CD14-positive monocyte (primary cell): ENCODE data around the gene RTRAF. TPM values are rescaled to one million over a fixed set of nuclear protein-coding genes. Genes with fewer than 3 reads are reported as not detected.

Source experiments
- DNase-seq, 3 donors: peaks; one replicate each; pipeline ENCODE4 v3.0.0-alpha.2; 2011 to 2022
- H2AFZ ChIP-seq: 2 replicates; pipeline ENCODE4 v1.6.0; 2012; ENCODE audit warnings: mild to moderate bottlenecking, low read depth, low read length, inconsistent platforms; ENCODE audit not compliant: insufficient read depth, poor library complexity, severe bottlenecking
- H3K27ac ChIP-seq, 2 donors: 1 replicate in 1 of 2; 2 replicates in 1 of 2; pipeline ENCODE4 v1.5.1; 2012 to 2013; ENCODE audit warnings: low read length in 2 of 2, control low read depth in 1 of 2, inconsistent platforms in 1 of 2, low read depth in 1 of 2, mild to moderate bottlenecking in 1 of 2
- H3K27me3 ChIP-seq, 2 donors: one replicate each; pipeline versions ENCODE4 v1.6.0 to v1.6.1; 2011 to 2013; ENCODE audit warnings: low read length in 2 of 2; ENCODE audit not compliant: control insufficient read depth in 2 of 2, insufficient read depth in 2 of 2
- H3K36me3 ChIP-seq, 2 donors: replicated peaks in 1 of 2; 1 replicate in 1 of 2; 2 replicates in 1 of 2; pipeline versions ENCODE4 v1.5.1 to v1.6.1; 2012 to 2013; ENCODE audit warnings: low read length in 2 of 2, control low read depth in 1 of 2, inconsistent platforms in 1 of 2, mild to moderate bottlenecking in 1 of 2; ENCODE audit not compliant: insufficient read depth in 2 of 2, control insufficient read depth in 1 of 2
- H3K4me1 ChIP-seq, 2 donors: 1 replicate in 1 of 2; 2 replicates in 1 of 2; pipeline versions ENCODE4 v1.5.1 to v1.6.1; 2012 to 2013; ENCODE audit warnings: low read length in 2 of 2, control low read depth in 1 of 2, inconsistent platforms in 1 of 2, mild to moderate bottlenecking in 1 of 2, moderate library complexity in 1 of 2; ENCODE audit not compliant: insufficient read depth in 2 of 2, control insufficient read depth in 1 of 2
- H3K4me2 ChIP-seq: replicated peaks from 2 replicates; pipeline ENCODE3; 2012; ENCODE audit warnings: low read length, moderate library complexity, mild to moderate bottlenecking; ENCODE audit not compliant: poor library complexity, severe bottlenecking; ENCODE audit errors: extremely low read depth
- H3K4me3 ChIP-seq, 3 experiments: fragments of 200-600 bp in 1 of 3; sonication (generic) in 1 of 3; replicated peaks in 1 of 3; 1 replicate in 2 of 3; 2 replicates in 1 of 3; pipeline ENCODE4 v1.5.1; 2011 to 2013; ENCODE audit warnings: low read length in 3 of 3, mild to moderate bottlenecking in 3 of 3, control low read depth in 2 of 3, low read depth in 2 of 3, inconsistent platforms in 1 of 3, moderate library complexity in 1 of 3
- H3K79me2 ChIP-seq: 2 replicates; pipeline ENCODE4 v1.6.0; 2012; ENCODE audit warnings: mild to moderate bottlenecking, control low read depth, inconsistent platforms, low read length, moderate library complexity; ENCODE audit not compliant: insufficient read depth
- H3K9ac ChIP-seq: 2 replicates; pipeline ENCODE4 v1.6.0; 2017; ENCODE audit warnings: low read length, mild to moderate bottlenecking; ENCODE audit not compliant: insufficient read depth, poor library complexity, severe bottlenecking
- H3K9me3 ChIP-seq, 2 donors: replicated peaks in 1 of 2; 1 replicate in 1 of 2; 2 replicates in 1 of 2; pipeline versions ENCODE4 v1.5.1 to v1.6.1; 2012 to 2013; ENCODE audit warnings: low read length in 2 of 2, control low read depth in 1 of 2; ENCODE audit not compliant: control insufficient read depth in 1 of 2, insufficient read depth in 1 of 2
- H4K20me1 ChIP-seq: 2 replicates; pipeline ENCODE4 v1.6.0; 2012; ENCODE audit warnings: mild to moderate bottlenecking, low read length, control low read depth, moderate library complexity; ENCODE audit not compliant: insufficient read depth
- H3K27ac Mint-ChIP-seq, 7 donors: one replicate each; pipeline ENCODE4 v1.8.0; 2020; ENCODE audit warnings: mild to moderate bottlenecking in 7 of 7, mixed read lengths in 7 of 7, moderate library complexity in 6 of 7, inconsistent platforms in 2 of 7
- H3K27me3 Mint-ChIP-seq, 3 donors: one replicate each; pipeline ENCODE4 v1.8.0; 2021 to 2022; ENCODE audit warnings: low read depth in 3 of 3, mild to moderate bottlenecking in 3 of 3, mixed read lengths in 3 of 3, moderate library complexity in 3 of 3, inconsistent platforms in 1 of 3
- H3K36me3 Mint-ChIP-seq, 2 donors: one replicate each; pipeline ENCODE4 v1.8.0; 2020; ENCODE audit warnings: mixed read lengths in 2 of 2, inconsistent platforms in 1 of 2, mild to moderate bottlenecking in 1 of 2
- H3K4me1 Mint-ChIP-seq: one replicate; pipeline ENCODE4 v1.8.0; 2020; ENCODE audit warnings: mild to moderate bottlenecking, mixed read lengths
- H3K4me3 Mint-ChIP-seq, 2 donors: one replicate each; pipeline ENCODE4 v1.8.0; 2020; ENCODE audit warnings: mild to moderate bottlenecking in 2 of 2, mixed read lengths in 2 of 2, moderate library complexity in 1 of 2
- H3K9me3 Mint-ChIP-seq, 7 donors: one replicate each; pipeline ENCODE4 v1.8.0; 2020 to 2022; ENCODE audit warnings: mixed read lengths in 7 of 7, mild to moderate bottlenecking in 6 of 7, moderate library complexity in 6 of 7, inconsistent platforms in 2 of 7
- WGBS: methylation state at CpG from one replicate; pipeline ENCODE4 v1.1.5; 2013; ENCODE audit warnings: missing lambda C conversion rate; ENCODE audit not compliant: insufficient coverage; 5-methylcytosine and 5-hydroxymethylcytosine counted together
- intact Hi-C, 2 donors: fragments of 100-400 bp; cut with micrococcal nuclease; formaldehyde crosslinking; loops; one replicate each; pipeline versions ENCODE4 v1.15.0 to v1.15.1; 2023
- polyA plus RNA-seq, 3 donors: library from polyadenylated mRNA; depleted of rRNA in 1 of 3; unstranded in 2 of 3; stranded (reverse) in 1 of 3; fragments of 300-500 nt in 2 of 3; fragments of >200 nt in 1 of 3; fragmentation: Illumina TruSeq in 2 of 3; gene quantifications; 1 replicate in 2 of 3; 2 replicates in 1 of 3; pipeline ENCODE4 v1.2.3, GENCODE V29; 2012 to 2021
- TF ChIP-seq, protein P1 (sequence below): fragments of 200-600 bp; IDR thresholded peaks from one replicate; pipeline ENCODE4 v1.8.0; 2022; ENCODE audit warnings: antibody characterized with exemption, mild to moderate bottlenecking

The RTRAF gene
- polyA plus RNA-seq, 3 donors: 51.6 to 152 (median 149) TPM

- no peak overlapping the region for H3K27ac Mint-ChIP-seq
- H3K4me2 ChIP-seq: no peak overlapping the region
- H4K20me1 ChIP-seq: no peaks in the 10 kb centered on the region
- TF ChIP-seq, protein P1, sequence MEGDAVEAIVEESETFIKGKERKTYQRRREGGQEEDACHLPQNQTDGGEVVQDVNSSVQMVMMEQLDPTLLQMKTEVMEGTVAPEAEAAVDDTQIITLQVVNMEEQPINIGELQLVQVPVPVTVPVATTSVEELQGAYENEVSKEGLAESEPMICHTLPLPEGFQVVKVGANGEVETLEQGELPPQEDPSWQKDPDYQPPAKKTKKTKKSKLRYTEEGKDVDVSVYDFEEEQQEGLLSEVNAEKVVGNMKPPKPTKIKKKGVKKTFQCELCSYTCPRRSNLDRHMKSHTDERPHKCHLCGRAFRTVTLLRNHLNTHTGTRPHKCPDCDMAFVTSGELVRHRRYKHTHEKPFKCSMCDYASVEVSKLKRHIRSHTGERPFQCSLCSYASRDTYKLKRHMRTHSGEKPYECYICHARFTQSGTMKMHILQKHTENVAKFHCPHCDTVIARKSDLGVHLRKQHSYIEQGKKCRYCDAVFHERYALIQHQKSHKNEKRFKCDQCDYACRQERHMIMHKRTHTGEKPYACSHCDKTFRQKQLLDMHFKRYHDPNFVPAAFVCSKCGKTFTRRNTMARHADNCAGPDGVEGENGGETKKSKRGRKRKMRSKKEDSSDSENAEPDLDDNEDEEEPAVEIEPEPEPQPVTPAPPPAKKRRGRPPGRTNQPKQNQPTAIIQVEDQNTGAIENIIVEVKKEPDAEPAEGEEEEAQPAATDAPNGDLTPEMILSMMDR: no peak
- no peak overlapping the region for H2AFZ ChIP-seq
- intact Hi-C loops: no loop called here
- no peak for DNase-seq
- H3K4me3 ChIP-seq: no peak overlapping the region
- H3K36me3 Mint-ChIP-seq: no peaks in the 10 kb centered on the region
- no peaks in the 10 kb centered on the region for H3K27me3 ChIP-seq
- H3K27me3 Mint-ChIP-seq: peaks cover 1 to 6% (median 3%) of the 10 kb centered on the region in 3 donors
- no peak overlapping the region for H3K9ac ChIP-seq
- WGBS: no CpG with 5 or more reads among the region's 10 CpGs
- no peaks in the 10 kb centered on the region for H3K9me3 ChIP-seq
- H3K4me1 ChIP-seq: no peaks in the 10 kb centered on the region
- H3K79me2 ChIP-seq: no peaks in the 10 kb centered on the region
- no peak overlapping the region for H3K4me3 Mint-ChIP-seq
- peaks cover 0 to 4% (median 0%) of the 10 kb centered on the region in 7 donors for H3K9me3 Mint-ChIP-seq
- no peak overlapping the region for H3K27ac ChIP-seq
- no peaks in the 10 kb centered on the region for H3K36me3 ChIP-seq
- peaks cover 2% of the 10 kb centered on the region for H3K4me1 Mint-ChIP-seq
Observed at GRCh38 chr14:52033101-52033642, 43.8 kb downstream of the RTRAF start.

- no peaks in the 10 kb centered on the region for H3K4me1 ChIP-seq
- TF ChIP-seq, protein P1: no peak
- H3K9me3 Mint-ChIP-seq: peaks cover 0 to 2% (median 0%) of the 10 kb centered on the region in 7 donors
- H3K27me3 Mint-ChIP-seq: peaks cover 0 to 6% (median 2%) of the 10 kb centered on the region in 3 donors
- H3K36me3 ChIP-seq: no peaks in the 10 kb centered on the region
- intact Hi-C loops: no loop called here
- H2AFZ ChIP-seq: no peak overlapping the region
- H3K4me1 Mint-ChIP-seq: no peaks in the 10 kb centered on the region
- H3K79me2 ChIP-seq: no peaks in the 10 kb centered on the region
- no peak overlapping the region for H3K4me3 Mint-ChIP-seq
- no peak overlapping the region for H3K4me2 ChIP-seq
- H3K27ac Mint-ChIP-seq: no peak overlapping the region
- no peaks in the 10 kb centered on the region for H4K20me1 ChIP-seq
- no peaks in the 10 kb centered on the region for H3K9me3 ChIP-seq
- no peak for DNase-seq
- no peaks in the 10 kb centered on the region for H3K36me3 Mint-ChIP-seq
- H3K27me3 ChIP-seq: no peaks in the 10 kb centered on the region
- H3K9ac ChIP-seq: no peak overlapping the region
- WGBS: no CpG with 5 or more reads among the region's 7 CpGs
- H3K4me3 ChIP-seq: no peak overlapping the region
- no peak overlapping the region for H3K27ac ChIP-seq
Observed at GRCh38 chr14:52039124-52039815, 49.9 kb downstream of the RTRAF start.
